Vagina (tissue), 2 donors: ENCODE data around the gene FAS. TPM values are rescaled to one million over a fixed set of nuclear protein-coding genes. Genes with fewer than 3 reads are reported as not detected.

Experiments used
- DNase-seq, 2 donors: peaks; one replicate each; pipeline ENCODE4 v3.0.0-alpha.2; 2017; ENCODE audit errors: extremely low spot score in 2 of 2
- H3K27ac ChIP-seq: fragments of 200-600 bp; sonication (generic); one replicate; pipeline ENCODE4 v1.5.1; 2019
- H3K27me3 ChIP-seq: fragments of 200-600 bp; sonication (generic); one replicate; pipeline ENCODE4 v1.5.1; 2019
- H3K36me3 ChIP-seq, 2 donors: fragments of 200-600 bp; sonication (generic); one replicate each; pipeline ENCODE4 v1.5.1; 2017 to 2019
- H3K4me1 ChIP-seq: fragments of 200-600 bp; sonication (generic); one replicate; pipeline ENCODE4 v1.5.1; 2019
- H3K4me3 ChIP-seq, 2 donors: fragments of 200-600 bp; sonication (generic); 1 replicate in 1 of 2; 2 replicates in 1 of 2; pipeline ENCODE4 v1.5.1; 2016 to 2019
- H3K9me3 ChIP-seq: fragments of 200-600 bp; sonication (generic); one replicate; pipeline ENCODE4 v1.5.1; 2019
- CTCF ChIP-seq, 3 experiments: fragments of 450-650 bp in 2 of 3; fragments of 200-600 bp in 1 of 3; sonication (generic) in 1 of 3; IDR thresholded peaks; one replicate each; pipeline ENCODE4 v1.5.1; 2017 to 2019; ENCODE audit warnings: antibody characterized with exemption in 3 of 3, mild to moderate bottlenecking in 2 of 3, moderate library complexity in 2 of 3
- POLR2A ChIP-seq, 2 donors: fragments of 450-650 bp; IDR thresholded peaks; one replicate each; pipeline ENCODE4 v1.6.1; 2017; ENCODE audit warnings: antibody characterized with exemption in 2 of 2, mild to moderate bottlenecking in 2 of 2, moderate library complexity in 2 of 2
- POLR2AphosphoS5 ChIP-seq, 2 donors: sonication (generic); formaldehyde crosslinking; IDR thresholded peaks; one replicate each; pipeline ENCODE4 v1.9.0; 2017; ENCODE audit warnings: antibody characterized with exemption in 2 of 2, mild to moderate bottlenecking in 2 of 2, low read depth in 1 of 2; ENCODE audit not compliant: insufficient read depth in 1 of 2
- intact Hi-C: fragments of 100-400 bp; cut with DNase I; formaldehyde crosslinking; loops from one replicate; pipeline ENCODE4 v1.15.1; 2023
- total RNA-seq: library from RNA; depleted of rRNA; stranded (reverse); fragments of >200 nt; gene quantifications from one replicate; pipeline ENCODE4 v1.2.3, GENCODE V29; 2016

The FAS gene
- total RNA-seq, 1 donor from 2014 or later = 41.0 TPM

- no peak for DNase-seq
Observed at GRCh38 chr10:88961266-88961665, 29.3 kb upstream of the FAS start.

GRCh38 chr10:88962336-88962735 lies 28.3 kb upstream of the FAS start:
- H3K4me1 ChIP-seq = peaks cover 7% of the 10 kb centered on the region
- TF ChIP-seq POLR2AphosphoS5 (IDR thresholded peaks at IDR 0.05; ENCODE audit: insufficient read depth in 1 of 2, low read depth in 1 of 2) (no peak), CTCF (IDR thresholded peaks at IDR 0.05) (no peak), POLR2A (IDR thresholded peaks at IDR 0.05) (no peak)
- no peak overlapping the region for H3K27ac ChIP-seq
- no peak for DNase-seq
- intact Hi-C loops = no loop called here
- no peaks in the 10 kb centered on the region for H3K36me3 ChIP-seq
- H3K9me3 ChIP-seq = no peaks in the 10 kb centered on the region
- no peak overlapping the region for H3K4me3 ChIP-seq
- H3K27me3 ChIP-seq = no peaks in the 10 kb centered on the region

More at GRCh38 chr10:88961266-88961665, 29.3 kb upstream of the FAS start:
- H3K27ac ChIP-seq = no peak overlapping the region
- H3K27me3 ChIP-seq = no peaks in the 10 kb centered on the region
- peaks cover 7% of the 10 kb centered on the region for H3K4me1 ChIP-seq
- intact Hi-C loops = no loop called here
- H3K9me3 ChIP-seq = no peaks in the 10 kb centered on the region
- no peak overlapping the region for H3K4me3 ChIP-seq
- no peaks in the 10 kb centered on the region for H3K36me3 ChIP-seq
- no peak for TF ChIP-seq POLR2A (IDR thresholded peaks at IDR 0.05)
- TF ChIP-seq POLR2AphosphoS5 (IDR thresholded peaks at IDR 0.05; ENCODE audit: insufficient read depth in 1 of 2, low read depth in 1 of 2) = no peak
- no peak for TF ChIP-seq CTCF (IDR thresholded peaks at IDR 0.05)

- peaks cover 7% of the 10 kb centered on the region for H3K4me1 ChIP-seq
- intact Hi-C loops = no loop called here
- H3K36me3 ChIP-seq = no peaks in the 10 kb centered on the region
- no peaks in the 10 kb centered on the region for H3K27me3 ChIP-seq
- H3K9me3 ChIP-seq = no peaks in the 10 kb centered on the region
- TF ChIP-seq POLR2AphosphoS5 (IDR thresholded peaks at IDR 0.05; ENCODE audit: insufficient read depth in 1 of 2, low read depth in 1 of 2) = no peak
- no peak for TF ChIP-seq CTCF (IDR thresholded peaks at IDR 0.05)
- no peak for TF ChIP-seq POLR2A (IDR thresholded peaks at IDR 0.05)
- no peak for DNase-seq
- no peak overlapping the region for H3K4me3 ChIP-seq
- no peak overlapping the region for H3K27ac ChIP-seq
Observed at GRCh38 chr10:88963318-88963717, 27.3 kb upstream of the FAS start.

- no peaks in the 10 kb centered on the region for H3K9me3 ChIP-seq
- H3K27me3 ChIP-seq = no peaks in the 10 kb centered on the region
- intact Hi-C loops = no loop called here
- TF ChIP-seq CTCF (IDR thresholded peaks at IDR 0.05) (no peak), POLR2AphosphoS5 (IDR thresholded peaks at IDR 0.05; ENCODE audit: insufficient read depth in 1 of 2, low read depth in 1 of 2) (no peak), POLR2A (IDR thresholded peaks at IDR 0.05) (no peak)
- H3K4me1 ChIP-seq = peaks cover 7% of the 10 kb centered on the region
- DNase-seq = no peak
- H3K27ac ChIP-seq = peak overlapping the region; percentile 34
- H3K36me3 ChIP-seq = no peaks in the 10 kb centered on the region
- no peak overlapping the region for H3K4me3 ChIP-seq
Observed at GRCh38 chr10:88964360-88964759, 26.2 kb upstream of the FAS start.

GRCh38 chr10:88964869-88965415 lies 25.7 kb upstream of the FAS start:
- no peak for TF ChIP-seq POLR2AphosphoS5 (IDR thresholded peaks at IDR 0.05; ENCODE audit: insufficient read depth in 1 of 2, low read depth in 1 of 2)
- no peak for TF ChIP-seq POLR2A (IDR thresholded peaks at IDR 0.05)
- TF ChIP-seq CTCF (IDR thresholded peaks at IDR 0.05) = no peak
- Histone ChIP-seq H3K4me1 (peaks cover 7% of the 10 kb centered on the region), H3K27ac (peak overlapping the region; percentile 34), H3K27me3 (no peaks in the 10 kb centered on the region), H3K36me3 (no peaks in the 10 kb centered on the region), H3K4me3 (no peak overlapping the region), H3K9me3 (no peaks in the 10 kb centered on the region)
- DNase-seq = no peak
- intact Hi-C loops = no loop called here
